ENCODE measurements around the gene PNMA6F.
"Not testable (repeated sequence)": the region's sequence is repeated elsewhere in the genome, so short reads cannot be mapped to it uniquely, and the experiment has no call there.

PNMA6F gene

DNA sequence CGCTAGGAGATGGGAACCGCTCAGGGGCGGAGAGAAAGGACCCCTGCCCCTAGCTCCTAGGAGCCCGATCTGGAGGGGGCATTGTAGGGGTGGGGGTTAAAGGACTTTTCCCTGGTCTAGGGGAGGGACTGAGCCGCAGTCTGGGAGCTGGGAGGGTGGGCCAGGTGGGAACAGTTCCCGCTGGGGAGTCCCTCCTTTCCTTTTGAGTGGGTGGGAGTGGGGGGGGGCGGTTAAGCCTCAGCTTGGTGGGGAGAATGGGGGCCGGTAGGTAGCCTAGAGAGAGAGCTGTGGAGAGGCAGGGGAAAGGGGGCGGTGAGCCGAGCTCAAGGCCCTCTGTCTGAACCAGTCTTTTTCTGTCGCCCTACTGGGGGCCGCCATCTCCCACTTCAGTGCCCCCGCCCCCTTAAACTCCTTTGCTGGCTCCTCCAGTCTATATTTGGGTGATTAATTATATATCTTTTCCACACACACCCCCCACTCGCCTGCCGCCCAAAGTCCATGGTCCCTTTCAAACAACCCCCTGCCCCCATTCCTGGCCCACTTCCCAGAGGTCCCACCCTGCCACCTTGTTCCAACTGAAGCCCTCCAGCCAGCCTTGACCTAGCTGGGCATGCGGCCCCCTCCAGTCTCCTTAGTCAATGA lies 13.2 kb upstream of the PNMA6F start:
- H3K27me3 ChIP-seq: no peaks in the 10 kb centered on the region
- H3K27ac ChIP-seq: no peak overlapping the region
- no peak for TF ChIP-seq CTCF (IDR thresholded peaks at IDR 0.05)
- peaks cover 5 to 13% of the 10 kb centered on the region in 2 experiments for H3K4me1 ChIP-seq (ENCODE audit: control insufficient read depth in 1 of 2, insufficient read depth in 1 of 2, low read depth in 1 of 2, low read length in 1 of 2)
- H3K36me3 ChIP-seq: no peaks in the 10 kb centered on the region
- H3K4me3 ChIP-seq (ENCODE audit: low read depth in 1 of 2, low read length in 1 of 2): peak overlapping the region; percentile 45 to 47
- H3K9me3 ChIP-seq: no peaks in the 10 kb centered on the region

GRCh38 chrX:153333821-153334653 lies 12.5 kb upstream of the PNMA6F start, which contains the start of gene ZNF275:
TSS of gene ZNF275 (plus strand) at chrX:153334153. CDS start at chrX:153336680, 2,527 bp downstream.
- Histone ChIP-seq H3K27ac (no peak within 1 kb of the TSS), H3K4me3 (ENCODE audit: low read depth in 1 of 2, low read length in 1 of 2) (peak within 1 kb of the TSS; percentile 45 to 47), H3K27me3 (no peaks in the 10 kb centered on the region), H3K9me3 (no peaks in the 10 kb centered on the region), H3K4me1 (ENCODE audit: control insufficient read depth in 1 of 2, insufficient read depth in 1 of 2, low read depth in 1 of 2, low read length in 1 of 2) (peaks cover 5 to 12% of the 10 kb centered on the region in 2 experiments), H3K36me3 (no peaks in the 10 kb centered on the region)
- no peak for TF ChIP-seq CTCF (IDR thresholded peaks at IDR 0.05)

- Histone ChIP-seq H3K27ac (no peak overlapping the region), H3K4me1 (ENCODE audit: control insufficient read depth in 1 of 2, insufficient read depth in 1 of 2, low read depth in 1 of 2, low read length in 1 of 2) (peaks cover 5 to 7% of the 10 kb centered on the region in 2 experiments), H3K27me3 (no peaks in the 10 kb centered on the region), H3K36me3 (no peaks in the 10 kb centered on the region), H3K9me3 (no peaks in the 10 kb centered on the region), H3K4me3 (ENCODE audit: low read depth in 1 of 2, low read length in 1 of 2) (no peak overlapping the region)
- no peak for TF ChIP-seq CTCF (IDR thresholded peaks at IDR 0.05)
Measured at GRCh38 chrX:153333266-153333665, 11.7 kb upstream of the PNMA6F start.

- H3K36me3 ChIP-seq: no peaks in the 10 kb centered on the region
- no peaks in the 10 kb centered on the region for H3K4me1 ChIP-seq (ENCODE audit: control insufficient read depth in 1 of 2, insufficient read depth in 1 of 2, low read depth in 1 of 2, low read length in 1 of 2)
- H3K9me3 ChIP-seq: no peaks in the 10 kb centered on the region
- H3K4me3 ChIP-seq (ENCODE audit: low read depth in 1 of 2, low read length in 1 of 2): no peak overlapping the region
- no peak for TF ChIP-seq CTCF (IDR thresholded peaks at IDR 0.05)
- H3K27ac ChIP-seq: no peak overlapping the region
- peaks cover 13% of the 10 kb centered on the region for H3K27me3 ChIP-seq
Measured at GRCh38 chrX:153327561-153327960, 6.0 kb upstream of the PNMA6F start.

GRCh38 chrX:153320555-153321184 lies 897 bp downstream of the PNMA6F start:
- TF ChIP-seq CTCF (IDR thresholded peaks at IDR 0.05): no peak
- Histone ChIP-seq H3K4me1 (ENCODE audit: control insufficient read depth in 1 of 2, insufficient read depth in 1 of 2, low read depth in 1 of 2, low read length in 1 of 2) (no peaks in the 10 kb centered on the region), H3K27me3 (peaks cover 34% of the 10 kb centered on the region), H3K9me3 (no peaks in the 10 kb centered on the region), H3K27ac (no peak overlapping the region), H3K36me3 (no peaks in the 10 kb centered on the region), H3K4me3 (ENCODE audit: low read depth in 1 of 2, low read length in 1 of 2) (no peak overlapping the region)

GRCh38 chrX:153320047-153320443 lies 1.5 kb downstream of the PNMA6F start:
- not testable (repeated sequence) for H3K36me3 ChIP-seq; H3K9me3 ChIP-seq; H3K4me3 ChIP-seq (ENCODE audit: low read depth in 1 of 2, low read length in 1 of 2); H3K27ac ChIP-seq; H3K4me1 ChIP-seq (ENCODE audit: control insufficient read depth in 1 of 2, insufficient read depth in 1 of 2, low read depth in 1 of 2, low read length in 1 of 2)
- peaks cover 34% of the 10 kb centered on the region for H3K27me3 ChIP-seq

Measured in neutrophil (primary cell).